Ovary (tissue), 3 donors: ENCODE results near the gene KCNK4.

Experiments used
- CTCF ChIP-seq, 3 donors: fragments of 450-650 bp in 2 of 3; fragments of 200-600 bp in 1 of 3; IDR thresholded peaks; one replicate each; pipeline versions ENCODE4 v1.5.1 to v1.8.0; 2016 to 2022; ENCODE audit warnings: antibody characterized with exemption in 3 of 3, mild to moderate bottlenecking in 1 of 3
- EP300 ChIP-seq: sonication (generic); formaldehyde crosslinking; IDR thresholded peaks from one replicate; pipeline ENCODE4 v1.6.1; 2017; ENCODE audit warnings: antibody characterized with exemption
- POLR2A ChIP-seq: fragments of 450-650 bp; IDR thresholded peaks from one replicate; pipeline ENCODE4 v1.6.1; 2017; ENCODE audit warnings: antibody characterized with exemption, mild to moderate bottlenecking, moderate library complexity
- donor health status: DM: no; HTN: no; CAD: no.

GRCh38 chr11:64291752-64292459 lies 804 bp downstream of the KCNK4 start:
- TF ChIP-seq CTCF (IDR thresholded peaks at IDR 0.05) (no peak), POLR2A (no peak), EP300 (no peak)
